NB4 (cell line): ENCODE measurements around the gene MLC1.
A peak's percentile ranks its signal among the peaks of the same experiment; 100 is the strongest.

Source experiments
- DNase-seq: peaks from one replicate; pipeline ENCODE4 v3.0.0; 2010; ENCODE audit warnings: low read depth
- H3K4me3 ChIP-seq: one replicate; pipeline ENCODE4 v1.5.1; 2011; ENCODE audit warnings: mild to moderate bottlenecking, low read depth, low read length, moderate library complexity
- MYC ChIP-seq: IDR thresholded peaks from 2 replicates; pipeline ENCODE4 v1.6.1; 2011; ENCODE audit warnings: low read depth, low read length
- POLR2A ChIP-seq: IDR thresholded peaks from 2 replicates; pipeline ENCODE4 v1.6.1; 2011; ENCODE audit warnings: mild to moderate bottlenecking; ENCODE audit not compliant: insufficient read length; ENCODE audit errors: extremely low read depth
- TF ChIP-seq, protein P1 (sequence below): IDR thresholded peaks from 2 replicates; pipeline ENCODE4 v1.6.1; 2011; ENCODE audit warnings: low read depth, low read length
- TF ChIP-seq, protein P2 (sequence below): IDR thresholded peaks from one replicate; pipeline ENCODE4 v1.5.1; 2012; ENCODE audit warnings: low read depth, low read length

MLC1 gene

DNA sequence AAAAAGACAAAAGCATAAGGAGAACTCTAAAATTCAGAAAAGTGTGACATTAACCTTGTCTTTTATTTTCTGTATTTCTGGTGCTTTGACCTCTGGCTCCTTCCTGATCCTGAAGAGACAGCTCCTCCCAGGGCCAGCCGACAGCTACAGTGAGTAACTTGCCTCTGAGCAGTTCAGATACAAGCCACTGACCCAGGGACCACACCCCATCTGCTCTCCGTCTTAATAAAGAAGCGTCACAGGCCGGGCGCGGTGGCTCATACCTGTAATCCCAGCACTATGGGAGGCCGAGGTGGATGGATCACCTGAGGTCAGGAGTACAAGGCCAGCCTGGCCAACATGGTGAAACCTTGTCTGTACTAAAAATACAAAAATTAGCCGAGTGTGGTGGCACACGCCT is 6.5 kb downstream of the MLC1 start:
- no peak for DNase-seq
- TF ChIP-seq, protein P1, sequence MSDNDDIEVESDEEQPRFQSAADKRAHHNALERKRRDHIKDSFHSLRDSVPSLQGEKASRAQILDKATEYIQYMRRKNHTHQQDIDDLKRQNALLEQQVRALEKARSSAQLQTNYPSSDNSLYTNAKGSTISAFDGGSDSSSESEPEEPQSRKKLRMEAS: no peak
- TF ChIP-seq MYC: no peak
- TF ChIP-seq, protein P2, sequence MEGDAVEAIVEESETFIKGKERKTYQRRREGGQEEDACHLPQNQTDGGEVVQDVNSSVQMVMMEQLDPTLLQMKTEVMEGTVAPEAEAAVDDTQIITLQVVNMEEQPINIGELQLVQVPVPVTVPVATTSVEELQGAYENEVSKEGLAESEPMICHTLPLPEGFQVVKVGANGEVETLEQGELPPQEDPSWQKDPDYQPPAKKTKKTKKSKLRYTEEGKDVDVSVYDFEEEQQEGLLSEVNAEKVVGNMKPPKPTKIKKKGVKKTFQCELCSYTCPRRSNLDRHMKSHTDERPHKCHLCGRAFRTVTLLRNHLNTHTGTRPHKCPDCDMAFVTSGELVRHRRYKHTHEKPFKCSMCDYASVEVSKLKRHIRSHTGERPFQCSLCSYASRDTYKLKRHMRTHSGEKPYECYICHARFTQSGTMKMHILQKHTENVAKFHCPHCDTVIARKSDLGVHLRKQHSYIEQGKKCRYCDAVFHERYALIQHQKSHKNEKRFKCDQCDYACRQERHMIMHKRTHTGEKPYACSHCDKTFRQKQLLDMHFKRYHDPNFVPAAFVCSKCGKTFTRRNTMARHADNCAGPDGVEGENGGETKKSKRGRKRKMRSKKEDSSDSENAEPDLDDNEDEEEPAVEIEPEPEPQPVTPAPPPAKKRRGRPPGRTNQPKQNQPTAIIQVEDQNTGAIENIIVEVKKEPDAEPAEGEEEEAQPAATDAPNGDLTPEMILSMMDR: no peak
- no peak for TF ChIP-seq POLR2A
- H3K4me3 ChIP-seq: no peak overlapping the region

DNA sequence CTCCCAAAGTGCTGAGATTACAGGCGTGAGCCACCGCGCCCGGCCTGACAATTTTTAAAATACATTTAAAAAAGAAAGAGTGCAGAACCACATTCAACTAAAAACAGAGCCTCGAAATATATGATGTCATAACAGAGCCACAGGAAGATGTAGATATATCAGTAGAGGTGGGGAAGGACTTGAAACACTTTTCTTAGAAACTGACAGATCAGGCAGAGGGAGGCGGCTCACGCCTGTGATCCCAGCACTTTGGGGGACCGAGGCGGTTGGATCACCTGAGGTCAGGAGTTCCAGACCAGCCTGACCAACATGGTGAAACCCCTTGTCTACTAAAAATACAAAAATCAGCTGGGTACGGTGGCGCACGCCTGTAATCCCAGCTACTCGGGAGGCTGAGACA is 7.0 kb downstream of the MLC1 start:
- no peak for DNase-seq
- TF ChIP-seq, protein P2: no peak
- TF ChIP-seq, protein P1: no peak
- TF ChIP-seq MYC (no peak), POLR2A (no peak)
- H3K4me3 ChIP-seq: no peak overlapping the region

DNA sequence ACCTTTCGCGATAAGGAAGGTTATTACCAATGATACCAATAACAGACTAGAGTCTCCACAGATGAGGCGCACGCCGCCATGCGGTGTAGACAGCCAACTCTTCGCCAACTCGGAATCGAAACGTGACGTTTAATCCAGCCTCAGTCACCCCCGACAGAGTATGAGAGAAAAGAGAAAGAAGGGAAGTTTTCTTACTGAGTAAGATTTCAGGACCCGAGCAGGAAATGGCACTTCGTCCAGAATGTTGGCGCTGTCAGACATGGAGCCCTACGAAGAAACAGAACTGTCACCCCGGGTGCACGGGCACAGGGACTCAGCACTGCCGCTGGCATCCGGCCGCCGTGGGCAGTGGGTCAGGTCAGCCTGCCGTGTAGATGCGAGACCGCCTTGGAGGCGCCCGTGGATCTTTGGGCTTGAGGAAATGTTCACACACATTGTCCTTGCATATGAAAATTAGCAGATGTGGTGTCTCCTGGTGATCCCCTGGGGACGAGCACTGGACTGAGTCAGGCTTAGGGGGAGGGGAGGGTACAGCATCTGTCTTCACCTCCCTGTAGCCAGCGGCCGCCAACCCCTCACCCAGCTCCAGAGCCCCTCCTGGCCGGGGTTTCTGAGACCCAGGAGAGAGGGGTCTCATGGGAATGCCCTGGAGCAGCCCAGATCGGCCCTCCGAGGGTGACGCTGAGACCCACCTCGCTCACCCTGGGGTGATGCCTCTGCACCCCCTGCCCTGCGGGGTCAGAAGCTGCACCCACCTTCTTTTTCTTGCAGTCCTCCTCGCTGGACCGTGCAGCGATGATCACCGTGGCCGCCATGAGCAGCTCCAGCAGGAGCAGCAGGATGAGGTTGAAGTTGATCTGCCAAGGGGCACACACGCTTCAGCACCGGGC is 8.3 kb downstream of the MLC1 start:
- TF ChIP-seq POLR2A (no peak), MYC (no peak)
- TF ChIP-seq, protein P1: no peak
- TF ChIP-seq, protein P2: no peak
- peak; percentile 44 for DNase-seq

DNA sequence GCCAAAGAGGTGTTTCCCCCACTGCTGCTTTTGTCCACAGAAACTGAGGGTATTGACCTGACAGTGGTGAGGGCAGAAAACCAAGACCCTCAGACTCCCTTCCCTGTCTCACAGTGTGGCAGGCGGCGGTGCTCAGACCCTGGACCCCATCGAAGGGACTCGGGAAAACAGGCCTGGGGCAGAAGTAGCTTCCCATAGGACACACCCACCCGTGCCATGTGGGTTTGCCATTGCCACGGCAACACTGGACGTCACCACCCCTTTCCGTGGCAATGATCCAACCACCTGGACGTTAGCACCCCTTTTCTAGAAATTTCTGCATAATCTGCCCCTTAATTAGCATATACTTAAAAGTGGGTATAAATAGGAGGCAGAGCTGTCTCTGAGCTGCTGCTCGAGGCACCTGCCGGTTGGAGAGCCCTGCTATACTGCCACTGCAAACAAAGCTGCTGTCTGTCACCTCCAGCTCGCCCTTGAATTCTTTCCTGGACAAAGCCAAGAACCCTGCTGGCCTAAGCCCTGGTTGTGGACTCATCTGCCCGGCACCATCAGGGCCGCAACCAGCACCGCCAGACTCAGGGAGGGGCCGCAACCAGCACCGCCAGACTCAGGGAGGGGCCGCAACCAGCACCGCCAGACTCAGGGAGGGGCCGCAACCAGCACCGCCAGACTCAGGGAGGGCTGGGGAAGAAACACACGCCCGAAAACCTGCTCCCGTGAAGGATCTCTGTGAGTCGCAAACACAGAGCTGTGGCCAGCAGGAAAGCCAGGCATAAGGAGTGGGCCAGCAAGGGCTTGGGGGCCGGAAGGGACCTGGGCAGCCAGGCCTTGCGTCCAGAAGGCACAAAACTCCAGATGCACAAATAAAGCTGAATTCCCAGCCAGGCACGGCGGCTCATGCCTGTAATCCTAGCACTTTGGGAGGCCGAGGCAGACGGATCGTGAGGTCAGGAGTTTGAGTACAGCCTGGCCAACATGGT is 10.4 kb downstream of the MLC1 start:
- DNase-seq: no peak
- no peak overlapping the region for H3K4me3 ChIP-seq
- TF ChIP-seq, protein P1: no peak
- TF ChIP-seq, protein P2: no peak
- TF ChIP-seq POLR2A (no peak), MYC (no peak)

More for the DNA sequence above, 8.3 kb downstream of the MLC1 start:
- H3K4me3 ChIP-seq: no peak overlapping the region

DNA sequence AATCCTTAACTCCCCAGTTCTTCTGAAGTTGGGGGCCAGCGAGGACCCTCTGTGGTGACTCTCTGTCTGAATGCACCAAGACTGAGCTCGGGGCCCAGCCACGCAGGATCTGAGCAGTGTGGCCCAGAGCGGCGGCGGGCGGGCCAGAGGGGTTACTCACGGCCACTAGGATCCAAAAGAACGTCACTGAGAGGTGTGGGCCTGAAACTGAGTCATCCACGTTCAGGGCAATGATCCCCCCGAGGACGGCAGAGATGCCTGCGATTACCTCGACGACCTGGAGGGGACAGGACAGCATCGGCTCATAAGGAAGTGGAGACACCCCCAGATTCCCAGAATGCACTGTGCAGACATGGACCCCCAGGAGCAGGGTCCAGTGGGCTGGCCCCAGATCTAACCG is 11.2 kb downstream of the MLC1 start:
- H3K4me3 ChIP-seq: no peak overlapping the region
- TF ChIP-seq POLR2A (no peak), MYC (no peak)
- TF ChIP-seq, protein P2: no peak
- TF ChIP-seq, protein P1: no peak
- DNase-seq: no peak
